ENCODE results near the gene SH3BGRL2.

Gene SH3BGRL2

DNA sequence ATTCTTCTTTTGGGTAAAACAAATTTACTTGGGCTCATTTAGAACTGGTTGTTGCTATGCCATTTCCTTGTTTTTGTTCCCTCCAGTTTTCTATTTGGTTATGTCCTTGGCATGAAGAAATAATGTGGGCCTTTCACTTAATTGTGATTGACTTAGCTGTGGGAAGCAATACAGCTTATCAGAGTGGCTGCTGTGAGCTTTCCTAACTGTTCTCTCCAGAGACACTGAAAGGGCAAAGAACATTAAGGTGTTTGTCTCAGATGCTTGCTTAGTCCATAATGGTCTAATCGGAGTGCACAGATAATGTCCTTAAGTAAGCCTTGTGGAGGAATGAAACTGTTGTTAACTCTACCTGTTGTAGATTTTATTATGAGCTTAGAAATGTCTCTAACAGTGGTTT is 56.6 kb downstream of the SH3BGRL2 start:
- Histone ChIP-seq H3K27ac (ENCODE audit: low read length) (no peak overlapping the region), H2AFZ (ENCODE audit: low read length) (no peak overlapping the region), H4K20me1 (ENCODE audit: insufficient read depth, low read length) (no peaks in the 10 kb centered on the region), H3K9me3 (replicated peaks; ENCODE audit: insufficient read depth, low read length) (no peaks in the 10 kb centered on the region), H3K9me2 (replicated peaks; ENCODE audit: insufficient read depth, low read length) (no peaks in the 10 kb centered on the region), H3K36me3 (replicated peaks; ENCODE audit: insufficient read depth, low read length) (no peaks in the 10 kb centered on the region), H3K79me2 (ENCODE audit: low read length) (no peaks in the 10 kb centered on the region), H3K27me3 (replicated peaks; ENCODE audit: insufficient read depth, low read length) (no peaks in the 10 kb centered on the region), H3K9ac (ENCODE audit: low read length) (no peak overlapping the region), H3K4me3 (ENCODE audit: low read length) (no peak overlapping the region), H3K4me2 (ENCODE audit: low read depth, low read length) (no peak overlapping the region), H3K4me1 (ENCODE audit: low read length) (no peaks in the 10 kb centered on the region), H3F3A (ENCODE audit: insufficient read depth, low read length) (no peaks in the 10 kb centered on the region)
- TF ChIP-seq, protein P1, sequence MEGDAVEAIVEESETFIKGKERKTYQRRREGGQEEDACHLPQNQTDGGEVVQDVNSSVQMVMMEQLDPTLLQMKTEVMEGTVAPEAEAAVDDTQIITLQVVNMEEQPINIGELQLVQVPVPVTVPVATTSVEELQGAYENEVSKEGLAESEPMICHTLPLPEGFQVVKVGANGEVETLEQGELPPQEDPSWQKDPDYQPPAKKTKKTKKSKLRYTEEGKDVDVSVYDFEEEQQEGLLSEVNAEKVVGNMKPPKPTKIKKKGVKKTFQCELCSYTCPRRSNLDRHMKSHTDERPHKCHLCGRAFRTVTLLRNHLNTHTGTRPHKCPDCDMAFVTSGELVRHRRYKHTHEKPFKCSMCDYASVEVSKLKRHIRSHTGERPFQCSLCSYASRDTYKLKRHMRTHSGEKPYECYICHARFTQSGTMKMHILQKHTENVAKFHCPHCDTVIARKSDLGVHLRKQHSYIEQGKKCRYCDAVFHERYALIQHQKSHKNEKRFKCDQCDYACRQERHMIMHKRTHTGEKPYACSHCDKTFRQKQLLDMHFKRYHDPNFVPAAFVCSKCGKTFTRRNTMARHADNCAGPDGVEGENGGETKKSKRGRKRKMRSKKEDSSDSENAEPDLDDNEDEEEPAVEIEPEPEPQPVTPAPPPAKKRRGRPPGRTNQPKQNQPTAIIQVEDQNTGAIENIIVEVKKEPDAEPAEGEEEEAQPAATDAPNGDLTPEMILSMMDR (IDR thresholded peaks at IDR 0.05; ENCODE audit: low read length) = no peak
- no peak for TF ChIP-seq EZH2phosphoT487 (IDR thresholded peaks at IDR 0.05; ENCODE audit: low read length)
- TF ChIP-seq EZH2 (optimal IDR thresholded peaks at IDR 0.05; ENCODE audit: low read depth, low read length) = no peak
- no peak for DNase-seq

DNA sequence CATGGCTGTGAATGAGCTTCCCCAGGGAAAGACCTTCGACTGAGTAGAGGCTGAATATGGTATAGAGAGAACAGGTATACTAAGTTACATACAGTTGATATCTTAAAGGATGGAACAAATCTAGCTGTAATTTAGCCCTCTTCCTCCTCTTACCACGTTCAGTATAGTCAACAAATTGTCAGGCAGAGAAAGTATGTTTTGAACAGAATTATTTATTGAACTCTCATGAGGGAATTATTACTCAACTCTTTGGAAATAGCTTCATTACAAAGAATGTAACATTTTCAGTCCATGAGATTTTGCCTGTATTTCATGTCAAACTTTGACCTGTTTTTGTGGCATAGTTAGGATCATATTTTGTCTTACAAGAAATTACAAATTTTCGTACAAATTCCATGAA is 63.0 kb downstream of the SH3BGRL2 start:
- no peak overlapping the region for H3K27ac ChIP-seq (ENCODE audit: low read length)
- no peaks in the 10 kb centered on the region for H3K36me3 ChIP-seq (replicated peaks; ENCODE audit: insufficient read depth, low read length)
- no peaks in the 10 kb centered on the region for H3K79me2 ChIP-seq (ENCODE audit: low read length)
- no peaks in the 10 kb centered on the region for H3F3A ChIP-seq (ENCODE audit: insufficient read depth, low read length)
- no peaks in the 10 kb centered on the region for H3K27me3 ChIP-seq (replicated peaks; ENCODE audit: insufficient read depth, low read length)
- H3K4me2 ChIP-seq (ENCODE audit: low read depth, low read length) = no peak overlapping the region
- no peaks in the 10 kb centered on the region for H3K4me1 ChIP-seq (ENCODE audit: low read length)
- no peak overlapping the region for H3K4me3 ChIP-seq (ENCODE audit: low read length)
- no peaks in the 10 kb centered on the region for H3K9me3 ChIP-seq (replicated peaks; ENCODE audit: insufficient read depth, low read length)
- no peak overlapping the region for H2AFZ ChIP-seq (ENCODE audit: low read length)
- no peak for TF ChIP-seq EZH2phosphoT487 (IDR thresholded peaks at IDR 0.05; ENCODE audit: low read length)
- TF ChIP-seq EZH2 (optimal IDR thresholded peaks at IDR 0.05; ENCODE audit: low read depth, low read length) = no peak
- TF ChIP-seq, protein P1 (IDR thresholded peaks at IDR 0.05; ENCODE audit: low read length) = no peak
- no peaks in the 10 kb centered on the region for H3K9me2 ChIP-seq (replicated peaks; ENCODE audit: insufficient read depth, low read length)
- no peak for DNase-seq
- no peak overlapping the region for H3K9ac ChIP-seq (ENCODE audit: low read length)
- no peaks in the 10 kb centered on the region for H4K20me1 ChIP-seq (ENCODE audit: insufficient read depth, low read length)

DNA sequence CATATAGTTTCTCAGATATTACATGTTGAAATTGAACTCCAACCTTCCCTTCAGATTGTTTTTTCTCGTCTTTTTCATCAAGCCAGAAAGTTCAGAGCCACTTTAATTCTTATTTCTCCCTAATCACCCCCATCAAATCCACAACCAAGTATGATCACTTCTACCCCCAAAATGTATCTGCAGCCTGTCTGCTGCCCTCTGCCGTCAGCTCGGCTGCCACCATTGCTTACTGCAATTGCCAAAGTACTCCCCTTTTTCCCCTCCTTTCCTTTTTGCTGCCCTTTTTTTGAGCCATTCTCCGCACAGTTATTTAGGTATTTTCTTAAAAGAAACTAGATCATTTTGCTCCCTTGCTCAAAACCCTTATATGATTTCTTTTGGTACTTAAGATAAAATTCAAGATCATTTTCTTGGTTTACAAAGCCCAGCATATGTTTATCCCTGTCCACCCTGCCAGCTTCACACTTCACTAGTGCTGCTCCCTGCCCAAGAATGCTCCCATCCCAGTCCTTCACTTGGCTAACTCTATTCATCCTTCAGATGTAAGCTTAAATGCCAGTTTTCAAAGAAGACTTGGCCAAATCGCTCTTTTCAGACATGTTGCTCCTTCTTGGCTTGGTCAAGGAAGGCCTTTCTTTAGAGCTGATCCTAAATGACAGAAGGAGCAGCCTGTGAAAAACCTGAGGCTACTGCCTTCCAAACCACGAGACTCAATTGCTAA is 63.7 kb downstream of the SH3BGRL2 start:
- Histone ChIP-seq H3K9me3 (replicated peaks; ENCODE audit: insufficient read depth, low read length) (no peaks in the 10 kb centered on the region), H3K4me3 (ENCODE audit: low read length) (no peak overlapping the region), H2AFZ (ENCODE audit: low read length) (no peak overlapping the region), H3K36me3 (replicated peaks; ENCODE audit: insufficient read depth, low read length) (no peaks in the 10 kb centered on the region), H3F3A (ENCODE audit: insufficient read depth, low read length) (no peaks in the 10 kb centered on the region), H4K20me1 (ENCODE audit: insufficient read depth, low read length) (no peaks in the 10 kb centered on the region), H3K27me3 (replicated peaks; ENCODE audit: insufficient read depth, low read length) (no peaks in the 10 kb centered on the region), H3K4me2 (ENCODE audit: low read depth, low read length) (no peak overlapping the region), H3K27ac (ENCODE audit: low read length) (no peak overlapping the region), H3K4me1 (ENCODE audit: low read length) (no peaks in the 10 kb centered on the region), H3K9ac (ENCODE audit: low read length) (no peak overlapping the region), H3K79me2 (ENCODE audit: low read length) (no peaks in the 10 kb centered on the region), H3K9me2 (replicated peaks; ENCODE audit: insufficient read depth, low read length) (no peaks in the 10 kb centered on the region)
- DNase-seq = no peak
- TF ChIP-seq EZH2phosphoT487 (IDR thresholded peaks at IDR 0.05; ENCODE audit: low read length) (no peak), EZH2 (optimal IDR thresholded peaks at IDR 0.05; ENCODE audit: low read depth, low read length) (no peak)
- TF ChIP-seq, protein P1 (IDR thresholded peaks at IDR 0.05; ENCODE audit: low read length) = no peak

Data from MM.1S (cell line).